Measurements from ENCODE around the gene CMSS1.

DNA sequence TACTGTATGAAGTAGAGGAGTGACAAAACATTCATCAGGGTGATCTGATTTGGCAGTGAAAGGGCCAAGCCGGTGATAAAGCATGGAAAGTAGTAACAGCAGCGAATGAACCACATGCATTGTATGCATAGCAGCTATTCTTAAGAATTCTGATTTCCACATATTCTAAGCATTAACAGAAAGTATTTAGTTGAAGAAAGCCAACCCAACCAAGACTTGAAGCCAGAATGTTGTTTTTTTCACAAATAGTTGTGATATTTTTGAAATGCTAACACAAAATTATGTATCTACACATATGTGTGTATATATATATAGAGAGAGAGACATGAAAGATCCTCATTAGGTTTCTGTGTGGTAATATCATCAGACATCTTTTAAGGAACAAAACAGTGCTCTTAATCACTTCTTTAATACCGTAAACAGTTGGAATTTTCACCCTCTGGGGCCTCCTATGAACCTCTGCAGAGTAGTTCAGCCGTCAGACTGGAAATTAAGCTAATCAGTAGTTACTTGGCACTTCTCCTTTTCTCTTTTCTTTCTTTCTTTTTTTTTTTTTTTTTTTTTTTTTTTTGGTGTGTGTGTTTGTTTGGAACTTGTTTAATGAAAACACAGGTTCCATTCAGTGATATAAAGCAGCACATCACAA, 139.6 kb downstream of the CMSS1 start:
- TF ChIP-seq CTCF (IDR thresholded peaks at IDR 0.05) (no peak), EZH2 (IDR thresholded peaks at IDR 0.05; ENCODE audit: borderline replicate concordance, insufficient read depth, low read depth, low read length, poor library complexity, severe bottlenecking) (no peak)

Data from B cell (primary cell).